ENCODE results near the gene SGSM2.
A peak's percentile ranks its signal among the peaks of the same experiment; 100 is the strongest.

SGSM2 gene

DNA sequence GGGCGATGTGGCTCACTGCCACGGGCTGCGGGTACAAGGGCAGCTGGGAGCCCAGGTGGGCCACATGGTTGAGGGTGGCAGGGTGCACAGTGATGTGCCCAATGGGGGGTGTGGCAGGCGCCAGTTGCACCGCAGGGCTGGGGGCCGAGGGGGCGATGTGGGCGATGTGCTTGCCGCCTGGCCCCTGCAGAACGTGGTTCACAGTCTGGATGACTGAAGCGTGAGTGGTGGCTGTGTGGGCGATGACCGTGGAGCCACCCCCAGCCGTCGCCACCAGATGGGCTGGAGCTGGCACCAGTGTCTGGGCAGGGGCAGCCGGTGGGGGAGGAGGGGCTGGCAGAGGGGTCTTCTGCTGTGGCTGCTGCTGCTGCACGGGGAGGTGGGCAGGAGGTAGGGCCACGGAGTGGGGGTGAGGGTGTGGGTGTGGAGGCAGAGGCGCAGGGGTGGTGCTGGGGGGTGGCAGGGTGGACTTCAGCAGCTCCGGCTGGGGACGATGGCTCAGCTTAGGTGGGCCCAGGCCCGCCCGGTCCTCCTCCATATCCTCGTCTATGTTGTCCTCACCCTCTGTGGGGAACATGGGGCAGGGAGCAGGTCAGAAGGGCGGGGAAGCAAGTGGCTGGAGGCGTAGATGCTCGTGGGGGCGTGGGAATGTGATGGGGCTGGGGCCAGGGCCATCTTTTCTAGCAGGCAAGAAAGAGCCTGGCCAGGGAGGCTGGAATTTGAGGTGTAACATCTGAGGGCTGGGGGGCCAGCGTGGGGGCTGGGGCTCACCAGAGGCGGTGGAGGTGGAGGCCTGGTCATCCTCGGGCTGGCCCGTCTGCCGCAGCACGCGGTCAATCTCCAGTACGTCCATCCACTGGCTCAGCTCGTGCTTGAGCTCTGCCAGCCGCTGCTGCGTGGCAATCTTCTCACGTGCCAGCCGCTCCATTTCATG is 50.1 kb downstream of the SGSM2 start:
- DNase-seq, result no peak

DNA sequence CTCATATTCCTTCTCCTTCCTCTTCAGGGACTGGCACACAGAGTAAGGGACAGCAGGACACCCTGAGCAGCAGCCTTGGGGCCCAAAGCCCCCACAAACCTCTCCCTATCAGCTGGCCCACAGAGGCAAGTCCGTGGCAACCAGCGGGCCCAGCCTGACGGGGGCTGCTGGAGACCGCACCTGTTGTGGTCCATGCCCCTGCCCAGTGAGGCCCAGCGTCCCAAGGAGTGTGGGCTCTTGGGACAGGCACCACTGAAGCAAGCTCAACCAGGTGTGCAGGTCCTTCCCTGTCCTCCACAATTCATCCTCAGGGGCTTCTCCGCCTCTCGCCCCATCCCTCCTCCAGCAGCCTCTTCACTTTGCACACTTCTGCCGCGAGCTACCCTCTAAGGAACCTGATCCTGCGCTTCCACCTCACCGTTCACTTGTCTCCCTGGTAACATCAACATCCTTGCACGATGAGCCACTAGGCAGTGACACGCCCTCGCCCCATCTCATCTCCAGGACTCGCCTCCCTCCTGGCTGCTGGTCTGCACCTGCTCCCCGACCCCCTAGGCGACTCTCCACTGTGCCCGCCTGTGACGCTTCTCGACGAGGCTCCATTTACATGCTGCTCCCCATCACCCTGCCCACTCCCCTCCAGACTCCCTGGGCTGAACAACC is 50.9 kb downstream of the SGSM2 start:
- no peak for DNase-seq

DNA sequence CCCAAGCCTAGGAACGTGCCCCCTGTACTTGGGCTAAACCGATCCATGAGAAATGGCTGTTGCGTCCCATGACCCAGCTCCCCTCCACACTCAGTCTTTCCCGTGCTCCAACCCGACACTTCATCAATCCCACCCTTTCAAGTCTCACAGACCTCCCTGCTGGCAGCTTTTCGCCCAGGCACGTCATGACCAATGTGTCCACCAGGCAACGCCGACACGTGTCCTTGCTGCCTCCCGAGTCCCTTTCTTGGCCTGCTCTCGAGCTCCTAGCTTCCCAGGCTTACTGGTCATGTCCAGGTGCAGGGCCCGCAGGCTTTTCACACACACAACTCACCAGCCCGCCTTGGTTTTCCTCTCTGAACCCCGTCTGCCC is 51.4 kb downstream of the SGSM2 start:
- no peak for DNase-seq

DNA sequence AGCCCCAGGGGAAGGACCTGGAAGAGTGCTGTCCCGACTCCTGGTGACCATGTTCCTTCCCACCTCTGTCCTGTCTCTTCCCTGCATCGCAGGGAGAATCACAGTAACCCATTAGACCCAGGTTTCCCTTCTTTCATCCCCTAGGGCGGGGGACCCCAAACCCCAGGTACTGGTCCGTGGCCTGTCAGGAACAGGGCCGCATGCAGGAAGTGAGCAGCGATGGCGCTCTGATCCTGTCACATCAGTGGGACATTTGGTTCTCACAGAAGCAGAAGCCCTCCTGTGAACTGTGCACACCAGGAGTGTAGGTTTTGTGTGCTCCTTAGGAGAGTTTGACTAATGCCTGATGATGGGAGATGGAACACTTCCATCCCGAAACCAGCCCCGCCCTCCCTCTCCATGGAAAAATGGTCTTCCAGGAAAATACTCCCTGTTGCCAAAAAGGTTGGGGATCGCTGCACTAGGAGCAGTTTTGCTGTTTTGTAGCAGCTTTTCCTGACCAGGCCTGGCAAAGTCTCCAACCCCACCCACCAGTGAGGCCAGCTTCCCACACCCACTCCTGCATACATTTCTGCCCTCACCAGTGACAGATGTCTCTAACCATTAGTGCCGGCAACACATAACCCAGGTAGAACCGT is 53.0 kb downstream of the SGSM2 start:
- DNase-seq, result peak; percentile 86

DNA sequence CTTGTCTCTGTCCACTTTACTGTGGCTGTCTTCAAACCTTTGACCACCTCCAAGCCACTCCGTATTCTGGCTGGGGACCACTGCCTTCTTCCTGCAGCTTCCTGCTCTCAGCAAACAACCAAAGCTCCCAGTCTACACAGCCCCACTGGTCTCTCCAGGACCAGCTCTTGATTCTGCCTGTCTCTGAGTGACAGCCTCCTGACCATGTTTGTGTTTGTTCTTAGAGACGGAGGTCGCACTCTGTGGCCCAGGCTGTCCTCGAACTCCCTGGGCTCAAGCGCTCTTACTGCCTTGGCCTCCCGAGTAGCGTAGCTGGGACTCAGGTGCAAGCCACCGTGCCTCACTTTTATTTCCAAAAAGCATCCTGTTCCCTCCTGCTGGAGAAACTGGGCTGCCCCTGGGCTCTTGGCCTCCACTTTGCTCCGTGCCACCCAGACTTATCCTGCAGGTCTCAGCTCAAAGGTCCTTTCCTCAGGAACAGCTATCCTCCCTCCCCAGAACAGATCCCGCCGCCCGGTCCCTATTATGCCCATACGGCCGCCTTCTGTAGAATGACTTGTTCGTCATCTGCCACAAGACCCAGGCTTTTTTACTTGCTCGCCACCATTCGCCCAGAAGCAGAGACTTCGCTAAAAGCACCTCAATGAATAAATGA is 54.4 kb downstream of the SGSM2 start:
- DNase-seq, result no peak

DNA sequence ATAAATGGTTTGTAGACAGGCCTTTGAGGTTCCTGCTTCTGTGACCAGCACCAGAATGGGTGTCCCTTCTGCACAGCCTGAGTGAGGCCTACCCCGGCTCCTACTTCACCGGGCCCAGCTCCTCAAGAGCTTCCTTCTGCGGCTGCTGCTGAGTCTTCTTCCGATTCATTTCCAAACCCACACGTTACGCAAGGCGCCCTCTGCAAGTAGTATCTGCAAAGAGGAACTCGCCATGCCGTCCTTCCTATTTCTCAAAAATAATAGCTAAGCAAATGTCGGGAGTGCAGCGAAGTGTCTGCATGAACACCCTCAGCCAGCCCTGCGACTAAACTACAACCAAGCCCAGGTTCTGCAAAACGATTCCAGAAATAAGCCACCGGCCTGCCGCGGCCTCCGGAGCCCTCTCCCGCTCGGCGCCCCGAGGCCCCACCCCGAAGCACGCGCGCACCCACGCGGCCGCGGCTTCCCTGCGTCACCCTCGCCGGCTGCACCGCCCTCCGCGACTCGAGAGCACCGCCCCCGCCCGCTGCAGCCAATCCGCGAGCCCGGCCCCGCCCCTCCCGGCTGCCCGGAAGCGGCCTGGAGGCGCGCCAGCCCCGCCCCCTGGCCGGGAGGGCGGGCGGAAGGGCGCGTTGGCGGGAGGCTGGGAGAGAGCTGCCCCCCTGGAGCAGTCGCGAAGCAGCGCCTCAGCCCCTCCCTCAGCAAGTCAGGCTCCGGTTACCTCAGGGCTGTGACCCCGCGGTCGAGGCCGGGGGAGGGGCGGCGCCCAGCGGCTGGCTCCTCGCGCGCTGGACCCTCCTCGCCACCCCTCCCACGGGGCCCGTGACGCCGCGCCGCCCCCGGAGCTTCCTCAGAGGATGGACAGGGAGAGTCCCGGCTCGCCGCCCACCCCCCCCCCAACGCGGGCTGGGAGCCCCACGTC is 55.2 kb downstream of the SGSM2 start:
- DNase-seq, result peak; percentile 96

DNA sequence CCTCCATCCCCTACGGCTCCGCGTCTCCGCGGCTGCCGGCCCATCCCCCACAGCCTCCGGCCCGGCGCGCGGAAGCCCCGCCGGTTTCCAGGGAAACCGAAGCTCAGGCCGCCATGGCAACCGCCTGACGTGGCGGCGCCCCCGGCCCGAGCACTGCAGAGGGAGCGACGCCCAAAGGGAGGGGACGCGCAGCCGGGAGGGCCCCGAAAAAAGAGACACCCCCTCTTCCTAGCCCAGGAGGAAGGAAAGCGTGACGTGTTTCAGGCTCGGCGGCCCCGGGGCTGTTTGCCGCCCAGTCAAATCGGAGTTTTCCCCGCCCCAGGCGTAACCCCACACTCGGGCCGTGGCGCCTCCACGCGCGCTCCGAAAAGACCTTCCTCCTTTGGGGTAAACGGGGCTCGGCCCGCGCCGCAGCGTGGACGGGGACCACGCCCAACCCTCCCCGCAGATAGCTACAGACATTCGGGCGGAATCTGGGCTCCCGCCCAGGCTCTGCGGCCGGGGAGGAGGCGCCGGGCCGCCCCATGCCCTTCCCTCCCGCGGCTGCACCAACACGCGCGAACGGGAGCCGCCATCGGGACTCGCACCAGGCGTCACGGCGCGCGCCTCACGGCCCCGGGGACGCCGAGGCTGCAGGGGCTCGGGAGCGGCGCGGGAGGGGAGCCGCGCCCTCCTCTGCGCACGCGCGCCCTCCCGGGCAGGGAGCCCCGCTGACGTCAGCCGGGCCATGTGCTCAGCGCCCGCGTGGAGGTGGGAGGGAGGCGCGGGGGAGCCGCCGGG is 56.1 kb downstream of the SGSM2 start:
- peak; percentile 93 for DNase-seq

DNA sequence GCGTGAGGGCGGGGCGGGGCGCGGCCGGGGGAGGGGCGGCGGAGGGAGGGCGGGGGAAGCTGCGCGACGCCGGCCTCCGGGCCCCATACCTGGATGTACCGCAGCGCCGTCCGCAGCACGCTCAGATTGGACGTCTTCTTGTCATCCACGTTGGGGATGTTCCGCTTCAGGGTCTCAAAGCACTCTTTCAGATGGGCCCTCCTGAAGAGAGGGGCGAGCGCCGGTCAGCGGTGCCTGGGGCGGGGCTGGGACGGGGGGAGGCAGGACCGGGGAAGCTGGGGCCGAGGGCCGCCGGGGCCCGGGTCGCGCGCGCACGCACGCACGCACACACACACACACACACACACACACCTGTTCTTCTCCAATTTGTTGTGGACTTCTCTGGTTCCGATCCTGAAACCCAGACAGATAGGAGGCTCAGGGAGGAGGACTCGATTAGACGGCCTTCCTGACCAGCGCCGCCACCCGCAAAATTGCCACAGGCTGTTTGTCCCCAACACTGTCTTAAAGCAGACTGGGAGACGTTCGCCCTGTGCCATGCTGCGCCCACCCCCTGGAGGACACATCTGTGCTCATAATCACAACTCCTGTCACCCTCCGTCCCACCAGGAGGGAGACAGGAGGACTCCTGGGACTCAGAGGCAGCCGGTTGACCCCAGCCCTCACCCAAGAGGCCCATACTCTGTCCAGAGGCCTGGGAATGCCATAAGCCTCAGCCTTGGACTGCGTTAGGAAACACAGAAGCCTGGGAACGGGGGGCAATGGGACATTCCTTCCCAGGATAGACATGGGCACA is 56.9 kb downstream of the SGSM2 start:
- no peak for DNase-seq

DNA sequence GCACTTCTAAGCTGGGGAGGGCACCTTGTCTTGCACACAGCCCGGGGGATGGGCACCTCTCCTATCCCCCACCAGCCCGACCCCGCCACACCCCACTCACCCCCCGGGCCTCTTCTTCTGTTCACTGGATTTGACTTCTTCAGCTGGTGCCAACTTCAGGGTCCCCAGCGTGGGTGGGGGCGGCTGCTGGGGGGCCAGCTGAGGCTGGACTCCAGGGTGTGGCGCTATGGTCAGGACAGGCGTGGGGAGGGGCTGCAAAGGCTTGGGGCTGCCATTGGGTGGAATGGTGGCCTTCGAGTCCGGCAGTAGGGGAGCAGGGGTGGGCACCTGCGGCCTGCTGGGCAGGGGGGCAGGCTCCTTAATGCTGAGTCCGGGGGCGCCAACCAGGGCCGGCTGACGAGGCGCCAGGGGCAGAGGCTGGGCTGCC is 57.5 kb downstream of the SGSM2 start:
- DNase-seq, result no peak

DNA sequence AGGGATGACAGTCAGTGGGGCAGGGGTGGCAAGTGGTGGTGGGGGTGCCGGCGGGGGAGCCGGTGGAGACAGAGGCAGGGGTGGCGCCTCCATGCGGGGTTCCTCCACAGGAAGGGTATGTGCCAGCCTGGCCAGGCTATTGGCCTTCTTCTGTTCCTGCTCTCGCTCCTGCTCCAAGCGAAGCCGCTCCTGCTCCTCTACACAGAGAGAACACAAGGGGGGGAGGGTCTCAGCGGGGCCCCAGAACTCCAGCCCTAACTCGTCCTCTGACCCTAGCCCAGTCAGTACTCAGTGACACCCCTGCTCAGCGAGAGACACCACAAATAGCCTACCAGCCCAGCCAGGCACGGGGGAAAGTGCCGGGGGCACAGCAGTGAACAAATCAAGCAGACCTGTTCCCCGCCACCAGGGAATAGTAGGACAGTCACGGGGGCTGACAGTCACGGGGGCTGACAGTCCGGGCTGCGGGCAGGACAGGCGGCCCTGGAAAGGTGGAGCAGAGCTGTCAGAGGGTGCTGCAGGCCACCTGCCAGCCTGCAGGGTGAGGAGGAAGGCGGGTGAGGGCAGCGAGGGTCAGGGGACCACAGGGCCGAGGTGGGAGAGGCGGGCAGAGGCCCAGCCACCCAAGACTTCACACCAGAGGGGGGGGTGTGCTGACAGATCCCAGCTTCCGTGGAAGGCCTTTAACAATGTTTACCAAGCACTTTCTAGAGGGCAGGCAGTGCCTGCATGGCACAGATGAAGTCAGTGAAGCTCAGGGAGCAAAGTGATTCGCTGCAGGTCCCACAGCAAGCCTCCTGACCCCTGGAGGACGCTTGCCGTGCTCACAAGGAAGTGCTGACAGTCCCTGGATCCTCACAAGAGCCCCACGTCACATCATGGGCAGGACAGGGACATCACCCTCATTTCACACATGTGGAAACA is 58.2 kb downstream of the SGSM2 start:
- DNase-seq, result no peak

DNA sequence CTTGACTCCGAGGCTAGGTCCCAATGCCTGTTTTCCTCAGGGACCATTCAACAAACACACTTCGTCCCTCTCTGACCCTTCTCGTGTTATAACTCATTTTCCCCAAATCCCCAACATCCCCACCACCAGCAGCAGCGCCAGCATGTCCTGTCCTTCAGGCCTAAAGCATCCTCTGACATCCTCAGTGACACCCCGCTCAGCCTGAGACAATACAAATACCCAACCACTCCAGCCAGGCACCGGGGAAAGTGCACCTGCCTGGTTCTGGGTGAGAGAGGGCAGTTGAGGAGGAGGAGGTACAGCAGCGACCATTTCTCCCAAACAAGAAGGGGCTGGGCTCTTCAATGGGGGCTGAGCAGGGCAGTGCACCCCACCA is 58.9 kb downstream of the SGSM2 start:
- DNase-seq, result no peak

DNA sequence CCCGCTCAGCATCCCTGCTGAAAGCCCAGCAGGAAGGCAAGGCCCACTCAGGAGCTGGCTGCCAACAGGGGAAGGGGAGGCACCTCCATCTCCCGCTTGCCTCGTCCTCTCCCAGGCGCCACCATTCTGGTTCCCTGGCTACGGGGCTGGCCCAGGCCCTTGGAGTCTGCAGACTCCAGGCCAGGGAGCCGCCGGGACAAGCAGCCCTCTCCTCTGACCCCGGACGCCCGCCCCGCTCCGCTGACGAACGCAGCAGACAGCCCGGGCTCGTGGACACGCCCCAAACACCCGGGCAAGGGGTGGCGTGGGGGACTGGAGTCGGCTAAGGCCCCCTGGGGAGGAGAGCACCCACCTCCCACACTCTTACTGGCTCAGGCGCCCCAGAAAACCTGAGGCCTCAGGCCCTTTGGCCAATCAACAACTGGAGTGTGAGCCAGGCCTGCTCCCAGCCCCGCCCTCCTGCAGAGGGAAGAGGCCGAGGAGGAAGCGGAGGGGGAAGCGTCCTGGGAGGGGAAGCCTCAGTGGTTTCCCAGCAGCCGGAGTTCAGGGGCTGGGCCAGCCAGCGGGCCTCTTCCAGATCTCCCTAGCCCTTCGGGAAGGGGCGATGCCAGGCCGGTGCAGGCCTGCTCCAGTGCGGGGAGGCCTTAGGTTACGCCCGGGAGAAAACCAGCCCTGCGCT is 59.4 kb downstream of the SGSM2 start:
- DNase-seq, result peak; percentile 95

DNA sequence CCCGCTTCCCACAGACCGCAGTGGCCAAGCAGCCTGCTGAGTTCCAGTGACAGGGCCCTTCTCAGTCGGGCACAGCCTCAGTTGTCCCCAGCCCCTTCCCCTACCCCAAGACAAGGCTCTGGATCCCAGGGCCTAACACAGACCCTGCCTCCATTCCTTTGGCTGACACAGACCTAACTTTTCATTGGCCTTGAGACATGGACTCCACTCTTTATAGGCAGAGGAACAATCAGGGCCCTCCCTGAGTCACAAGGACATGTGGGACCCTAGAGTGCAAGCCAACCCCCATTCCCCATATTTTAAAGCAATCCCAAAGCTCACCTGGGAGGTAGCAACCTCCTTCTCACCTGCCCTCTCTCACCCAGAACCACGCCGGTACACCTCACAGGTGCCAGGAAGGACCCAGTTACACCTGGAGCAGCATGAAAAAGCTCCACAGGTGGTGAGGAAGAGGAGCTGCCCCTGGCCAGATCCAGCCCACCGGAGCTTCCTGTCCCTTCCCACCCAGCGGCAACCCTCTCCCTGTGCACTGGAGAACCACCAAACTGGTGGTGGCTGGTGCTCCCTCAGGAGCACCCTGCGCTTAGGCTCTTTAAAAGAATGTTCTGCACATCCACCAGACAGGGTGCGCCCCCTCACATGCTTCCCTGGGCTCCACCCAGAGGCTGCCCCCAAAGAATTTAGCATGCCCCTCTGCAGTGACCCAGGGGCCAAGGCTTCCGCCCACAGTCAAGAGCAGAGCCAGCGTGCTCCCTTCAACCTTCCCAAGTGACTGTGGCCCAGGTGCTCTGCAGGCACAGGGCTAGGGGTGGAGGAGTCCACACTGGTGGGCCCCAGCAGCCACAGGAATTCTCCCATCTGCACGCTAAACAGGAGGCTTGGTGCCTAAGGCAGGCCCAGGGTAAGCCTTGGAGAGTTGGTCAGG is 60.2 kb downstream of the SGSM2 start:
- DNase-seq, result peak; percentile 24

DNA sequence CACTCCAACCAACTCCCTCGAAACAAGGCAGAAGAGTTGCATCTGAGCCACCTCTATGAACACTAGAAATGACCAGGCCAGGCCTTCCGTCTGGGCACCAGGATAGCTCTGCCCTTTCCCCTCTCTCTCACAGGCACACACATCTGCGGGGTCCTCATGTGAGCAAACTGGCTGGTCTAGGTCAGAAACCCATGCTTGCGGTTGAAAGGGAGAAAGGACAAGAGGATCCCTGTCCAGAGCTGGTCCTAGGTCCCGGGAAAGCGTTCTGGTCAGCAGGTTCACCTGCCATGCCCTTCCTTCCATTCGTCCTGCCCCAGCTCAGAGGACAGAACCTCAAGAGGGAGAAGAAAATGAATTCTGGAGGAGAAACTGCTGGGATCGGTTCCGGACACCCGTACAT is 60.9 kb downstream of the SGSM2 start:
- DNase-seq, result no peak

DNA sequence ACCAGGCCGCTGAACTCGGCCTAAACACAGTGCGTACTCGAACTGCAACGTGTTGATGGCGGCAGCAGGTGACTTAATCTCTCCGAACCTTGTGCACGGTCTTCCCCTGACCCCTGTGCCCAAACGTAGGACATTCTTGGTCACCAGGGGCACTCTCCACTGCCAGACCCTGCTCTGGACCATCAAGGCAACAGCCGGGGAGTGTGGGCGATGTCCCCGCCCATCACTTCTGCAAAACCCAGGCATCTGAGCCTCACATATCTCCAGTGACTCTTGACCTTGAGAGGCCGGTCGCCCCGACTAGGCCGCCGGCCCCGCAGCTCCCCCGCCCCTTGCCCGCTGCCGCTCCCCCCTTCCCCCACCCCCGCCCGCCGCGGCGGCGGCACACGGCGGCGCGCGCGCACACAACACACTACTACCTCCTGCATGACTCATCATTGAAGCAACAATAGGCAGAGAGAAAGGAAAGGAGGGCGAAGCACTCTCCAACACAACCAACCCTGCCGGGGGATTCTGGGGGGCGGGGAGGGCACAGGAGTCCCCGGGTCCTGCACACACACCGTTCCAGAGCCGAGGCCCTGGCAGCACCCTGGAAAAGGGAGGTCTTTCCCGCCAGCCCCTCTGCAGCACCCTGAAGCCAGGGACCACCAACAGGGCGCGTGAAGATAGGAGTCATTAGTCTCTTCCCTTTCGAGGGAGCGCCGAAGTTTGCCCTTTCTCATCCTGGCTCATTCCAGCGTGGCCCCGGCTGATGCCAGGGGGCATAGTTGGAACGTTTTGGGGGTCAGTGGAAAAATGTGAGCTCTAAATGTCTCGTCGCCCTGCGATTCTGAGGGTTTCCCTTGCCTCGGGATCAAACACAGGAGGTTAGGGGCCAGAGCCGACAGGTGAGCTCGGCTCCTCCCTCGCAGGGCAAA is 61.6 kb downstream of the SGSM2 start:
- peak; percentile 57 for DNase-seq
